Heart left ventricle (tissue), 16 donors: Measurements from ENCODE around the gene SV2B. TPM values are rescaled to one million over a fixed set of nuclear protein-coding genes. Genes with fewer than 3 reads are reported as not detected.
A peak's percentile ranks its signal among the peaks of the same experiment; 100 is the strongest.

Source experiments
- ATAC-seq, 4 donors: fragments of 200-7000 bp; cut with Tn5 transposase; one replicate each; pipeline ENCODE4 v1.9.1; 2020 to 2022; ENCODE audit warnings: moderate library complexity in 4 of 4, mild to moderate bottlenecking in 3 of 4, moderate number of reproducible peaks in 1 of 4
- DNase-seq, 5 donors: peaks; one replicate each; pipeline ENCODE4 v3.0.0-alpha.2; 2020
- H3K27ac ChIP-seq, 12 donors: fragments of 200-600 bp; sonication (generic) in 4 of 12; one replicate each; pipeline versions ENCODE4 v1.5.0 to v1.8.0; 2016 to 2022; ENCODE audit warnings: mild to moderate bottlenecking in 2 of 12
- H3K27me3 ChIP-seq, 9 donors: fragments of 200-600 bp; sonication (generic) in 2 of 9; one replicate each; pipeline versions ENCODE4 v1.5.1 to v1.8.0; 2016 to 2022; ENCODE audit warnings: mild to moderate bottlenecking in 3 of 9
- H3K36me3 ChIP-seq, 9 donors: fragments of 200-600 bp; sonication (generic) in 2 of 9; one replicate each; pipeline versions ENCODE4 v1.5.0 to v1.8.0; 2018 to 2022; ENCODE audit warnings: mild to moderate bottlenecking in 2 of 9
- H3K4me1 ChIP-seq, 12 donors: fragments of 200-600 bp; sonication (generic) in 4 of 12; one replicate each; pipeline versions ENCODE4 v1.5.0 to v1.8.0; 2016 to 2022; ENCODE audit warnings: mild to moderate bottlenecking in 3 of 12
- H3K4me3 ChIP-seq, 12 donors: fragments of 200-600 bp; sonication (generic) in 4 of 12; one replicate each; pipeline versions ENCODE4 v1.5.0 to v1.8.0; 2017 to 2022; ENCODE audit warnings: mild to moderate bottlenecking in 9 of 12, moderate library complexity in 4 of 12
- H3K9me3 ChIP-seq, 12 donors: fragments of 200-600 bp; sonication (generic) in 4 of 12; one replicate each; pipeline versions ENCODE4 v1.5.0 to v1.8.0; 2016 to 2022; ENCODE audit warnings: mild to moderate bottlenecking in 1 of 12
- POLR2A ChIP-seq, 2 donors: fragments of 450-650 bp; IDR thresholded peaks; one replicate each; pipeline ENCODE4 v1.6.1; 2017; ENCODE audit warnings: antibody characterized with exemption in 2 of 2, mild to moderate bottlenecking in 2 of 2, moderate library complexity in 2 of 2
- WGBS, 4 donors: extraction: QIAGEN DNeasy Blood & Tissue Kit in 2 of 4; methylation state at CpG; one replicate each; pipeline versions ENCODE4 v1.1.5 to v1.1.7; 2013 to 2018; 5-methylcytosine and 5-hydroxymethylcytosine counted together
- intact Hi-C, 10 donors: fragments of 100-400 bp; cut with DNase I; formaldehyde crosslinking; loops; one replicate each; pipeline versions ENCODE4 v1.11.1 to v1.14.2; 2022
- polyA plus RNA-seq, 2 donors: library from polyadenylated mRNA; stranded (reverse); fragments of 200-250 nt; gene quantifications; one replicate each; pipeline ENCODE4 v1.2.3, GENCODE V29; 2013
- total RNA-seq, 9 donors: library from RNA; depleted of rRNA in 2 of 9; stranded (reverse); fragments of >200 nt in 2 of 9; fragmentation: NEBNext Ultra II Directional in 3 of 9; extraction: Animal tissue kit (Norgen Biotek cat#: 25700) in 3 of 9; gene quantifications; one replicate each; pipeline versions ENCODE4 v1.1.0 to v1.2.4, GENCODE V29; 2016 to 2023
- TF ChIP-seq, protein P1 (sequence below), 12 donors: fragments of 200-600 bp; sonication (generic) in 4 of 12; IDR thresholded peaks; one replicate each; pipeline versions ENCODE4 v1.5.0 to v1.8.0; 2018 to 2022; ENCODE audit warnings: antibody characterized with exemption in 12 of 12, mild to moderate bottlenecking in 5 of 12
- donor health status: ischemic (EF 13 %, LVEDD 7.1; RV severe dilation, severe dysfunction).
- donor health status: healthy with polysubstance abuse.
- donor health status: DM: no; HTN: yes; CAD: no.
- donor health status: DM: no; HTN: no; CAD: no.
- donor health status: ischemic (EF 25% LVEDD 6.9; RV normal size, moderate dysfunction).
- donor health status: ischemic (EF 25% LVEDD 5.7; RV mildly dilated, moderate dysfunction).
- donor health status: healthy.
- donor health status: DM: yes; HTN: yes; CAD: no.
- donor health status: ischemic (EF 35%, LVEDD 5.7; RV mildly dilated, moderate dysfunction).
- donor health status: nonischemic (EF 11% LVEDD 7.7; RV severe dilation, severe dysfunction).
- donor health status: DM: yes; HTN: yes; CAD: no.
- donor health status: PGD.
- donor health status: ischemic (EF 29% LVEDD 5.4; RV normal size, mild dysfunction).
- donor health status: nonischemic (EF 23%, LVEDD 6.1; RV moderate dilation, normal function).

Gene SV2B
- total and polyA plus RNA-seq, 11 donors, result 0.42 to 23.5 (median 1.9) TPM

DNA sequence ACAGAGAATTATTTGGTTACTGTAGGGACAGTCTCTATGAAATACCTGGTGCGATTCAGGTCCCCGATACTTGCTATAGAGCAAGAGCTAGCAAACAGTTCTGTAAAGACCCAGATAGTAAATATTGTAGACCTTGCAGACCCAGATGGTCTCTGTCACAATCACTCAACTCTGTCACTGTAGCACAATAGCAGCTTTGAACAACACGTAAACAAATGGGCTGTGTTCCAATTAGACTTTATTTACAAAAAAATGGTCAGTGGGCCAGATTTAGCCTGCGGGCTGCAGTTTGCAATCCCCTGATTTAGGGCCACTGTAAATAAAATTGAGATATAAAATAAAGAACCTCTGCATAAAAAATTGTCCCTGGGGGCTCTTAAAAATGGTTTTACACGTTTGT is 127.7 kb downstream of the SV2B start:
- H3K27me3 ChIP-seq, result peaks cover 0 to 7% (median 0%) of the 10 kb centered on the region in 9 donors
- intact Hi-C loops, result loop anchor here in 4 of 10 donors (2.0 to 10.0 kb wide), 4 partner anchors 45 to 173 kb away; no protein-coding TSS in a partner anchor
- no peak for ATAC-seq
- H3K9me3 ChIP-seq, result no peaks in the 10 kb centered on the region
- H3K4me3 ChIP-seq, result no peak overlapping the region
- TF ChIP-seq, protein P1, sequence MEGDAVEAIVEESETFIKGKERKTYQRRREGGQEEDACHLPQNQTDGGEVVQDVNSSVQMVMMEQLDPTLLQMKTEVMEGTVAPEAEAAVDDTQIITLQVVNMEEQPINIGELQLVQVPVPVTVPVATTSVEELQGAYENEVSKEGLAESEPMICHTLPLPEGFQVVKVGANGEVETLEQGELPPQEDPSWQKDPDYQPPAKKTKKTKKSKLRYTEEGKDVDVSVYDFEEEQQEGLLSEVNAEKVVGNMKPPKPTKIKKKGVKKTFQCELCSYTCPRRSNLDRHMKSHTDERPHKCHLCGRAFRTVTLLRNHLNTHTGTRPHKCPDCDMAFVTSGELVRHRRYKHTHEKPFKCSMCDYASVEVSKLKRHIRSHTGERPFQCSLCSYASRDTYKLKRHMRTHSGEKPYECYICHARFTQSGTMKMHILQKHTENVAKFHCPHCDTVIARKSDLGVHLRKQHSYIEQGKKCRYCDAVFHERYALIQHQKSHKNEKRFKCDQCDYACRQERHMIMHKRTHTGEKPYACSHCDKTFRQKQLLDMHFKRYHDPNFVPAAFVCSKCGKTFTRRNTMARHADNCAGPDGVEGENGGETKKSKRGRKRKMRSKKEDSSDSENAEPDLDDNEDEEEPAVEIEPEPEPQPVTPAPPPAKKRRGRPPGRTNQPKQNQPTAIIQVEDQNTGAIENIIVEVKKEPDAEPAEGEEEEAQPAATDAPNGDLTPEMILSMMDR (IDR thresholded peaks at IDR 0.05), result no peak
- TF ChIP-seq POLR2A (IDR thresholded peaks at IDR 0.05), result no peak
- 58 to 67% (median 65%) methylated on average over 5 of the region's 5 CpGs for WGBS, 4 donors
- no peak overlapping the region for H3K27ac ChIP-seq
- H3K36me3 ChIP-seq, result no peaks in the 10 kb centered on the region
- DNase-seq, result no peak
- H3K4me1 ChIP-seq, result peaks cover 0 to 4% (median 0%) of the 10 kb centered on the region in 12 donors

DNA sequence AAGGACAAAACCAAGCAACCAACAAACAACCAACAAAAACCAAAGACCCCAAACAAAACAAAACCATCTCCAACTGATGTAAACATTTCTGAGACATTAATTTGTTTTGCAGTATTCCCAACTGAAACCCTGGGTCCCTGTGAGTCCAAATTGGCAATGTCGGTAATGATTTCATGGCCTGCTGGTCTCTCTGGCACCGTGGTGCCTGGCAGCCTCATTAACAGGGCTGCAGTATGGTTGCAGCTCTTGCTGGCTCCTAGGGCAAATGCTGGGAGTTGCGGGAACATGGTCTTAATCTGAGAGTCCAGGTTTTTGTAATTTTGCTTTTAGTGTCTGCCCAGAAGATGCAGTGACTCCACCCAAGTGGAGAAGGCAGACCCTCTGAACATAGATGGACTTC is 128.3 kb downstream of the SV2B start:
- H3K36me3 ChIP-seq, result no peaks in the 10 kb centered on the region
- no peak overlapping the region for H3K27ac ChIP-seq
- DNase-seq (no peak), ATAC-seq (no peak)
- peaks cover 0 to 7% (median 0%) of the 10 kb centered on the region in 9 donors for H3K27me3 ChIP-seq
- no peak for TF ChIP-seq POLR2A (IDR thresholded peaks at IDR 0.05)
- TF ChIP-seq, protein P1 (IDR thresholded peaks at IDR 0.05), result no peak
- H3K9me3 ChIP-seq, result no peaks in the 10 kb centered on the region
- H3K4me3 ChIP-seq, result no peak overlapping the region
- intact Hi-C loops, result loop anchor here in 3 of 10 donors (5.0 to 10.0 kb wide), 3 partner anchors 44 to 84 kb away; no protein-coding TSS in a partner anchor
- H3K4me1 ChIP-seq, result peaks cover 0 to 4% (median 0%) of the 10 kb centered on the region in 12 donors
- 79 to 87% (median 84%) methylated on average over 3 of the region's 3 CpGs for WGBS, 4 donors

DNA sequence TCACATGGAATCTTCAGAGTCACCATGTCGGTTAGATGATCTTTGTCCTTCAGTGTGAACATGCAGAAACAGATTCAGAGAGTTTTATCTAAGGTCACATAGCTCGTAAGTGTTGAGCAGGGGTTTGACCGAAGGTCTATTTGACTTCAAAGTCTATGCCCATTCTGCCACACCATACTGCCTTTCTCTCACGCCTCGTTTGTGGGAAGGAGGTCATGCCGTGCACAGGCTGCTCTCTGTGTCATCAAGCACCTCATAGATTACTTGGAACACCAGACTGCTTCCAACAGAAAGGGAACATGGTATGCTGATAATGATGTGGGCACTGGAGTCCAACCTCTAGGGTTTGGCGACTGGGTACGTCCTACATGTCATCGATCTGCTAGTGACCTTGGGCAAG is 128.8 kb downstream of the SV2B start:
- ATAC-seq (peak in 2 of 4 donors; percentile 26 to 52), DNase-seq (no peak)
- H3K4me1 ChIP-seq, result peaks cover 0 to 4% (median 0%) of the 10 kb centered on the region in 12 donors
- H3K27ac ChIP-seq, result no peak overlapping the region
- no peak overlapping the region for H3K4me3 ChIP-seq
- TF ChIP-seq POLR2A (IDR thresholded peaks at IDR 0.05), result no peak
- TF ChIP-seq, protein P1 (IDR thresholded peaks at IDR 0.05), result no peak
- H3K36me3 ChIP-seq, result no peaks in the 10 kb centered on the region
- H3K27me3 ChIP-seq, result peaks cover 0 to 2% (median 0%) of the 10 kb centered on the region in 9 donors
- no peaks in the 10 kb centered on the region for H3K9me3 ChIP-seq
- intact Hi-C loops, result loop anchor here in 3 of 10 donors (5.0 to 10.0 kb wide), 3 partner anchors 43 to 84 kb away; no protein-coding TSS in a partner anchor
- 75 to 83% (median 83%) methylated on average over 9 of the region's 9 CpGs for WGBS, 4 donors

DNA sequence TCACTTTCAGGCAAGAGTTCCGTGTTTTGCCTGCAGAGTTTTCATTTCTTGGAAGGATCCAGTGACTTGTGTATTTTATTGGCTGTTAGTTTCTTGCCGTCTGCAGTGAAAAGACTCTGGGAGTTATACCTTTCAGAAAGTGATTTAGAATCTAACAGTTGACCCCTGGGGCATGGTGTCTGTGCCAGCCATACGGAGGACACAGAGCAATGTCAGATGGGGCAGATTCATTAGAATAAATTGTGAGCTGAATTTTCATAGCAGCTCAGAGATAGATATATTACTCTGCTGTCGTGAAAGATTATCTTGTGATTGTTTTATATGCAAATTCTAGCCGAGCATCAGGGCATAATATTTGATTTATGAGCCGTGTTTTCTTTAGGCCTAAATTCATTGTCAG is 131.6 kb downstream of the SV2B start:
- no peaks in the 10 kb centered on the region for H3K27me3 ChIP-seq
- TF ChIP-seq, protein P1 (IDR thresholded peaks at IDR 0.05), result no peak
- no peak for TF ChIP-seq POLR2A (IDR thresholded peaks at IDR 0.05)
- no peak overlapping the region for H3K4me3 ChIP-seq
- DNase-seq (no peak), ATAC-seq (no peak)
- intact Hi-C loops, result no loop called here
- H3K27ac ChIP-seq, result no peak overlapping the region
- H3K36me3 ChIP-seq, result no peaks in the 10 kb centered on the region
- no peaks in the 10 kb centered on the region for H3K9me3 ChIP-seq
- WGBS, 4 donors, result 88 to 95% (median 91%) methylated on average over 6 of the region's 6 CpGs
- no peaks in the 10 kb centered on the region for H3K4me1 ChIP-seq
